Karpas-422 (cell line): ENCODE results near the gene CLEC2A. TPM values are rescaled to one million over a fixed set of nuclear protein-coding genes. Genes with fewer than 3 reads are reported as not detected.
"Not testable (repeated sequence)": the region's sequence is repeated elsewhere in the genome, so short reads cannot be mapped to it uniquely, and the experiment has no call there.

ENCODE experiments used
- DNase-seq: peaks from one replicate; pipeline ENCODE4 v3.0.0-alpha.2; 2015
- H2AFZ ChIP-seq: fragments of 200-600 bp; sonication (generic); 2 replicates; pipeline ENCODE4 v1.6.1; 2014; ENCODE audit warnings: antibody characterized with exemption, low read length, mixed read lengths
- H3K27ac ChIP-seq: fragments of 200-600 bp; sonication (generic); 2 replicates; pipeline ENCODE4 v1.5.1; 2014; ENCODE audit warnings: mild to moderate bottlenecking, low read length, moderate library complexity
- H3K27me3 ChIP-seq: fragments of 200-600 bp; sonication (generic); 2 replicates; pipeline ENCODE4 v1.6.1; 2014; ENCODE audit warnings: low read length, mixed read lengths
- H3K36me3 ChIP-seq: fragments of 200-600 bp; sonication (generic); 2 replicates; pipeline ENCODE4 v1.6.1; 2014; ENCODE audit warnings: low read length, mixed read lengths; ENCODE audit not compliant: insufficient read depth
- H3K4me1 ChIP-seq: fragments of 200-600 bp; sonication (generic); 2 replicates; pipeline ENCODE4 v1.6.1; 2014; ENCODE audit warnings: mild to moderate bottlenecking, low read length, mixed read lengths
- H3K4me2 ChIP-seq: fragments of 200-600 bp; sonication (generic); 2 replicates; pipeline ENCODE4 v1.6.1; 2014; ENCODE audit warnings: low read length, low read depth, mild to moderate bottlenecking; ENCODE audit not compliant: poor library complexity, severe bottlenecking
- H3K4me3 ChIP-seq: fragments of 200-600 bp; sonication (generic); 2 replicates; pipeline ENCODE4 v1.5.1; 2014; ENCODE audit warnings: mild to moderate bottlenecking, antibody characterized with exemption, low read length, mixed read lengths
- H3K79me2 ChIP-seq: fragments of 200-600 bp; sonication (generic); 2 replicates; pipeline ENCODE4 v1.6.1; 2014; ENCODE audit warnings: mild to moderate bottlenecking, low read length, mixed read lengths
- H3K9ac ChIP-seq: fragments of 200-600 bp; sonication (generic); 2 replicates; pipeline ENCODE4 v1.6.0; 2014; ENCODE audit warnings: low read length
- H3K9me2 ChIP-seq: fragments of 200-600 bp; sonication (generic), shearing (Covaris generic); replicated peaks from 2 replicates; pipeline ENCODE4 v1.6.0; 2014; ENCODE audit warnings: mild to moderate bottlenecking, low read length, moderate library complexity; ENCODE audit not compliant: insufficient read depth
- H3K9me3 ChIP-seq: fragments of 300-700, 200-600 bp; sonication (generic); 2 replicates; pipeline ENCODE4 v1.6.1; 2014; ENCODE audit warnings: low read length, mixed read lengths
- H4K20me1 ChIP-seq: fragments of 200-600 bp; sonication (generic); 2 replicates; pipeline ENCODE4 v1.6.1; 2014; ENCODE audit warnings: mild to moderate bottlenecking, antibody characterized with exemption, low read length, low read depth; ENCODE audit not compliant: insufficient read depth
- total RNA-seq: library from RNA; depleted of rRNA; stranded (reverse); fragments of >200 nt; shearing (Covaris generic); gene quantifications from 2 replicates; pipeline ENCODE4 v1.2.3, GENCODE V29; 2014; ENCODE audit warnings: low replicate concordance; rRNA removed

Gene CLEC2A
- not detected in 2 replicates for total RNA-seq

- Histone ChIP-seq H4K20me1 (no peaks in the 10 kb centered on the region), H3K79me2 (no peaks in the 10 kb centered on the region), H3K27ac (no peak within 1 kb of the TSS), H3K9ac (no peak within 1 kb of the TSS), H3K9me2 (no peaks in the 10 kb centered on the region), H3K4me3 (no peak within 1 kb of the TSS), H3K9me3 (no peaks in the 10 kb centered on the region), H3K4me1 (no peaks in the 10 kb centered on the region), H3K36me3 (no peaks in the 10 kb centered on the region), H3K4me2 (no peak within 1 kb of the TSS), H3K27me3 (no peaks in the 10 kb centered on the region), H2AFZ (no peak within 1 kb of the TSS)
- no peak for DNase-seq
Measured at GRCh38 chr12:9932270-9932669, at the start of gene CLEC2A. TSS of gene CLEC2A (minus strand) at chr12:9932370. CDS start at chr12:9932329, 41 bp downstream.

- no peaks in the 10 kb centered on the region for H3K9me3 ChIP-seq
- H4K20me1 ChIP-seq: no peaks in the 10 kb centered on the region
- H2AFZ ChIP-seq: no peak overlapping the region
- H3K4me3 ChIP-seq: no peak overlapping the region
- no peaks in the 10 kb centered on the region for H3K36me3 ChIP-seq
- H3K4me2 ChIP-seq: no peak overlapping the region
- no peak overlapping the region for H3K27ac ChIP-seq
- no peaks in the 10 kb centered on the region for H3K4me1 ChIP-seq
- no peak overlapping the region for H3K9ac ChIP-seq
- no peaks in the 10 kb centered on the region for H3K79me2 ChIP-seq
- H3K9me2 ChIP-seq: no peaks in the 10 kb centered on the region
- no peaks in the 10 kb centered on the region for H3K27me3 ChIP-seq
- DNase-seq: no peak
Measured at GRCh38 chr12:9980126-9980525, 48.0 kb upstream of the CLEC2A start.

GRCh38 chr12:9977916-9978315, 45.7 kb upstream of the CLEC2A start:
- no peaks in the 10 kb centered on the region for H3K9me2 ChIP-seq
- no peak overlapping the region for H3K4me2 ChIP-seq
- no peaks in the 10 kb centered on the region for H4K20me1 ChIP-seq
- H3K27me3 ChIP-seq: no peaks in the 10 kb centered on the region
- no peaks in the 10 kb centered on the region for H3K4me1 ChIP-seq
- no peak overlapping the region for H3K9ac ChIP-seq
- no peaks in the 10 kb centered on the region for H3K79me2 ChIP-seq
- H3K27ac ChIP-seq: no peak overlapping the region
- no peak overlapping the region for H2AFZ ChIP-seq
- no peak for DNase-seq
- no peak overlapping the region for H3K4me3 ChIP-seq
- no peaks in the 10 kb centered on the region for H3K36me3 ChIP-seq
- H3K9me3 ChIP-seq: no peaks in the 10 kb centered on the region

GRCh38 chr12:9976626-9977025, 44.5 kb upstream of the CLEC2A start:
- not testable (repeated sequence) for H3K27ac ChIP-seq, H3K27me3 ChIP-seq, H3K36me3 ChIP-seq, H3K9ac ChIP-seq, DNase-seq, H3K4me1 ChIP-seq, H3K9me2 ChIP-seq, H3K4me2 ChIP-seq, H3K9me3 ChIP-seq, H3K79me2 ChIP-seq, H3K4me3 ChIP-seq, H4K20me1 ChIP-seq, H2AFZ ChIP-seq

- Histone ChIP-seq H3K4me3 (no peak overlapping the region), H4K20me1 (no peaks in the 10 kb centered on the region), H3K9me3 (no peaks in the 10 kb centered on the region), H3K27ac (no peak overlapping the region), H2AFZ (no peak overlapping the region), H3K9me2 (no peaks in the 10 kb centered on the region), H3K4me2 (no peak overlapping the region), H3K27me3 (no peaks in the 10 kb centered on the region), H3K9ac (no peak overlapping the region), H3K79me2 (no peaks in the 10 kb centered on the region), H3K4me1 (no peaks in the 10 kb centered on the region), H3K36me3 (no peaks in the 10 kb centered on the region)
- DNase-seq: no peak
Measured at GRCh38 chr12:9975614-9976013, 43.4 kb upstream of the CLEC2A start.

- H3K27ac ChIP-seq, H3K27me3 ChIP-seq, H4K20me1 ChIP-seq, H3K4me1 ChIP-seq, H2AFZ ChIP-seq, H3K4me3 ChIP-seq, DNase-seq, H3K79me2 ChIP-seq, H3K9me3 ChIP-seq, H3K36me3 ChIP-seq, H3K9me2 ChIP-seq, H3K9ac ChIP-seq, H3K4me2 ChIP-seq: not testable (repeated sequence)
Measured at GRCh38 chr12:9974731-9975130, 42.6 kb upstream of the CLEC2A start.

GRCh38 chr12:9973949-9974348, 41.8 kb upstream of the CLEC2A start:
- Histone ChIP-seq H2AFZ (no peak overlapping the region), H3K27me3 (no peaks in the 10 kb centered on the region), H3K9me2 (no peaks in the 10 kb centered on the region), H3K9me3 (no peaks in the 10 kb centered on the region), H3K27ac (no peak overlapping the region), H4K20me1 (no peaks in the 10 kb centered on the region), H3K4me1 (no peaks in the 10 kb centered on the region), H3K4me3 (no peak overlapping the region), H3K9ac (no peak overlapping the region), H3K36me3 (no peaks in the 10 kb centered on the region), H3K79me2 (no peaks in the 10 kb centered on the region), H3K4me2 (no peak overlapping the region)
- no peak for DNase-seq

GRCh38 chr12:9971181-9971580, 39.0 kb upstream of the CLEC2A start, which contains the start of gene CLEC12A:
TSS of gene CLEC12A (plus strand) at chr12:9971409. CDS start at chr12:9971597, 188 bp downstream.
- Histone ChIP-seq H3K36me3 (no peaks in the 10 kb centered on the region), H4K20me1 (no peaks in the 10 kb centered on the region), H3K27ac (no peak within 1 kb of the TSS), H3K4me2 (no peak within 1 kb of the TSS), H2AFZ (no peak within 1 kb of the TSS), H3K9ac (no peak within 1 kb of the TSS), H3K9me2 (no peaks in the 10 kb centered on the region), H3K4me3 (no peak within 1 kb of the TSS), H3K4me1 (no peaks in the 10 kb centered on the region), H3K9me3 (no peaks in the 10 kb centered on the region), H3K27me3 (no peaks in the 10 kb centered on the region), H3K79me2 (no peaks in the 10 kb centered on the region)
- DNase-seq: no peak

GRCh38 chr12:9969673-9970072, 37.5 kb upstream of the CLEC2A start:
- Histone ChIP-seq H4K20me1 (no peaks in the 10 kb centered on the region), H3K4me3 (no peak overlapping the region), H2AFZ (no peak overlapping the region), H3K27me3 (no peaks in the 10 kb centered on the region), H3K79me2 (no peaks in the 10 kb centered on the region), H3K4me1 (no peaks in the 10 kb centered on the region), H3K36me3 (no peaks in the 10 kb centered on the region), H3K9ac (no peak overlapping the region), H3K27ac (no peak overlapping the region), H3K4me2 (no peak overlapping the region), H3K9me3 (no peaks in the 10 kb centered on the region), H3K9me2 (no peaks in the 10 kb centered on the region)
- no peak for DNase-seq
